ENCODE data around the gene GSC.

DNA sequence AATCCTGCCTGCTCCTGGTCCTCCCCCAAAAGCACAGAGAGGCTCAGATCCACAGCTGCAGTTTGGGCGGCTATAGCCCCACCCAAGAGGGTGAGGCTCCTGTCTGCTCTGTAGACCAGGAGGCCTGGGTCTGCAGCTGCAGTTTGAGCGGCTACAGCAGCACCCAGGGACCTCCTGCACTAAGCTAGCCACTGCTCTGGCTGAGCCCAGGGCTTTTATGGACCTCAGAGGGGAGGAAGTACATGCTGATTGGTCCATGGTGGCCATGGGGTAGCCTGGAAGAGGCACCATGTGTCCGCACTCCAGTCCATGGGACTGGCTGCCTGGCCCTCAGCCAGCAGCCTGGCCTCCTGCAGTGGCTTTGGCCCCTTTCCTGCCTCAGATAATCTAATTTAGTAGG lies 49.6 kb upstream of the GSC start:
- TF ChIP-seq, protein P1, sequence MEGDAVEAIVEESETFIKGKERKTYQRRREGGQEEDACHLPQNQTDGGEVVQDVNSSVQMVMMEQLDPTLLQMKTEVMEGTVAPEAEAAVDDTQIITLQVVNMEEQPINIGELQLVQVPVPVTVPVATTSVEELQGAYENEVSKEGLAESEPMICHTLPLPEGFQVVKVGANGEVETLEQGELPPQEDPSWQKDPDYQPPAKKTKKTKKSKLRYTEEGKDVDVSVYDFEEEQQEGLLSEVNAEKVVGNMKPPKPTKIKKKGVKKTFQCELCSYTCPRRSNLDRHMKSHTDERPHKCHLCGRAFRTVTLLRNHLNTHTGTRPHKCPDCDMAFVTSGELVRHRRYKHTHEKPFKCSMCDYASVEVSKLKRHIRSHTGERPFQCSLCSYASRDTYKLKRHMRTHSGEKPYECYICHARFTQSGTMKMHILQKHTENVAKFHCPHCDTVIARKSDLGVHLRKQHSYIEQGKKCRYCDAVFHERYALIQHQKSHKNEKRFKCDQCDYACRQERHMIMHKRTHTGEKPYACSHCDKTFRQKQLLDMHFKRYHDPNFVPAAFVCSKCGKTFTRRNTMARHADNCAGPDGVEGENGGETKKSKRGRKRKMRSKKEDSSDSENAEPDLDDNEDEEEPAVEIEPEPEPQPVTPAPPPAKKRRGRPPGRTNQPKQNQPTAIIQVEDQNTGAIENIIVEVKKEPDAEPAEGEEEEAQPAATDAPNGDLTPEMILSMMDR (IDR thresholded peaks at IDR 0.05) = no peak
- no peak for TF ChIP-seq EZH2 (IDR thresholded peaks at IDR 0.05; ENCODE audit: borderline replicate concordance, insufficient read depth, low read depth, low read length, poor library complexity, severe bottlenecking)

Measured in B cell (primary cell).